H1 (cell line): ENCODE measurements around the gene HS1BP3.

Experiments used
- EGR1 ChIP-seq: IDR thresholded peaks from 2 replicates; pipeline ENCODE4 v1.6.1; 2011; ENCODE audit warnings: low read depth, low read length, borderline replicate concordance
- EP300 ChIP-seq, 2 experiments: IDR thresholded peaks; 1 replicate in 1 of 2; 2 replicates in 1 of 2; pipeline ENCODE4 v1.6.1; 2011 to 2012; ENCODE audit warnings: low read depth in 2 of 2, low read length in 2 of 2, mild to moderate bottlenecking in 2 of 2, borderline replicate concordance in 1 of 2, inconsistent platforms in 1 of 2, moderate library complexity in 1 of 2
- EZH2 ChIP-seq: fragments of 200-600 bp; sonication (generic); IDR thresholded peaks from 2 replicates; pipeline ENCODE4 v1.7.1; 2012; ENCODE audit warnings: low read depth, mild to moderate bottlenecking, moderate library complexity, low read length, inconsistent platforms; ENCODE audit not compliant: severe bottlenecking
- GABPA ChIP-seq: IDR thresholded peaks from 2 replicates; pipeline ENCODE4 v1.6.1; 2011; ENCODE audit warnings: mild to moderate bottlenecking, low read length, moderate library complexity, borderline replicate concordance; ENCODE audit not compliant: insufficient read depth
- MAFK ChIP-seq: IDR thresholded peaks from 2 replicates; pipeline ENCODE4 v1.6.1; 2012; ENCODE audit warnings: low read depth, mild to moderate bottlenecking, improper control_type of control experiment, low read length
- MAX ChIP-seq: IDR thresholded peaks from 2 replicates; pipeline ENCODE4 v1.6.1; 2012; ENCODE audit warnings: inconsistent platforms
- POLR2A ChIP-seq, 2 experiments: IDR thresholded peaks; 1 replicate in 1 of 2; 2 replicates in 1 of 2; pipeline ENCODE4 v1.6.1; 2011; ENCODE audit warnings: low read depth in 2 of 2, low read length in 2 of 2, mild to moderate bottlenecking in 2 of 2; ENCODE audit errors: control extremely low read depth in 1 of 2
- POLR2AphosphoS5 ChIP-seq: IDR thresholded peaks from 2 replicates; pipeline ENCODE4 v1.6.1; 2011; ENCODE audit warnings: low read depth, low read length
- RBBP5 ChIP-seq: IDR thresholded peaks from 2 replicates; pipeline ENCODE4 v1.7.1; 2012; ENCODE audit warnings: low read depth, mild to moderate bottlenecking, inconsistent platforms, low read length, moderate library complexity, borderline replicate concordance
- RFX5 ChIP-seq: IDR thresholded peaks from 2 replicates; pipeline ENCODE4 v1.6.1; 2011; ENCODE audit warnings: low read depth, low read length, improper control_type of control experiment, borderline replicate concordance
- TAF7 ChIP-seq: optimal IDR thresholded peaks from 2 replicates; pipeline ENCODE3; 2011; ENCODE audit warnings: low read depth, mild to moderate bottlenecking, inconsistent platforms, low read length, moderate library complexity, borderline replicate concordance
- TCF12 ChIP-seq: IDR thresholded peaks from 2 replicates; pipeline ENCODE4 v1.6.1; 2011; ENCODE audit warnings: low read depth, mild to moderate bottlenecking, low read length
- TF ChIP-seq, protein P1 (sequence below), 3 experiments: IDR thresholded peaks; 1 replicate in 2 of 3; 2 replicates in 1 of 3; pipeline versions ENCODE4 v1.5.1 to v1.6.1; 2011; ENCODE audit warnings: low read length in 3 of 3, mild to moderate bottlenecking in 3 of 3, inconsistent platforms in 2 of 3, low read depth in 1 of 3, moderate library complexity in 1 of 3; ENCODE audit not compliant: insufficient read depth in 1 of 3; ENCODE audit errors: control extremely low read depth in 1 of 3

DNA sequence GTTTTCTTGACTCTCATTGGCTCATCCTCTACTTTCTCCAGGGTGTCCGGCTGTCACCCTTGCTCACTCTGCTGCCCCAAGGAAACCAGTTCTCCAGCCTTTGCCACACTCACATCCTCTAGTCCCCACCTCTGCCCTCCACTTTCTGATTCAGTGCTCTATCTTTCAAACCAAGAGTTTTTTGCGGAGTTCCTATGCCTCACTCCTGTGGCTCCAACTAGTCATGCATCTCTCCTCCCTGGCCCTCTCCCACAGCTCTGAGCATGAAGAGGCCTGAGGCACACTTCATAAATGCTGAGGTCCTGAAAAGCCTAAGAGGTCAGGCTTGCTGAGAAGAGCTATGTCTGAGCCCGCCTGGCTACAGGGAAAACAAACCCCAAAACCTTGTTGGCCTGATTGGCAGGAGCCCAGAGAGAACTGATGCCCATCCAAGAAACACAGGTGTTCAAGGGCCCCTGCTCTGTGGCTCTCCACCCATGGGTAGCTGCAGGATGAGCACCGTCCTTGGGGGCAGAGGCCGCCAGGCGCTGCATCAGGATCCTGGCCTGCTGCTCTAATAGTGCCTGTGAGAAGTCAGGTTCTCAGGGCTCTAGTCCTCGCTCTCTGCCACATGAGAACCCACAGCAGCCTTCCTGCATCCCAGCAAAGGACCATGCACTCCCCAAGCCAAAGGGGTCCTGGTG lies 42.1 kb downstream of the HS1BP3 start:
- TF ChIP-seq POLR2AphosphoS5, result no peak
- TF ChIP-seq, protein P1, sequence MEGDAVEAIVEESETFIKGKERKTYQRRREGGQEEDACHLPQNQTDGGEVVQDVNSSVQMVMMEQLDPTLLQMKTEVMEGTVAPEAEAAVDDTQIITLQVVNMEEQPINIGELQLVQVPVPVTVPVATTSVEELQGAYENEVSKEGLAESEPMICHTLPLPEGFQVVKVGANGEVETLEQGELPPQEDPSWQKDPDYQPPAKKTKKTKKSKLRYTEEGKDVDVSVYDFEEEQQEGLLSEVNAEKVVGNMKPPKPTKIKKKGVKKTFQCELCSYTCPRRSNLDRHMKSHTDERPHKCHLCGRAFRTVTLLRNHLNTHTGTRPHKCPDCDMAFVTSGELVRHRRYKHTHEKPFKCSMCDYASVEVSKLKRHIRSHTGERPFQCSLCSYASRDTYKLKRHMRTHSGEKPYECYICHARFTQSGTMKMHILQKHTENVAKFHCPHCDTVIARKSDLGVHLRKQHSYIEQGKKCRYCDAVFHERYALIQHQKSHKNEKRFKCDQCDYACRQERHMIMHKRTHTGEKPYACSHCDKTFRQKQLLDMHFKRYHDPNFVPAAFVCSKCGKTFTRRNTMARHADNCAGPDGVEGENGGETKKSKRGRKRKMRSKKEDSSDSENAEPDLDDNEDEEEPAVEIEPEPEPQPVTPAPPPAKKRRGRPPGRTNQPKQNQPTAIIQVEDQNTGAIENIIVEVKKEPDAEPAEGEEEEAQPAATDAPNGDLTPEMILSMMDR (IDR thresholded peaks at IDR 0.05; ENCODE audit: control extremely low read depth in 1 of 3, insufficient read depth in 1 of 3, low read depth in 1 of 3, low read length in 3 of 3), result no peak
- TF ChIP-seq RBBP5, result no peak
- TF ChIP-seq TCF12, result no peak
- TF ChIP-seq GABPA, result no peak
- TF ChIP-seq RFX5, result no peak
- TF ChIP-seq TAF7, result no peak
- TF ChIP-seq EZH2, result no peak
- no peak for TF ChIP-seq POLR2A (IDR thresholded peaks at IDR 0.05; ENCODE audit: control extremely low read depth in 1 of 2, low read depth in 2 of 2, low read length in 2 of 2)
- no peak for TF ChIP-seq EP300 (IDR thresholded peaks at IDR 0.05; ENCODE audit: borderline replicate concordance in 1 of 2, low read depth in 2 of 2, low read length in 2 of 2)
- no peak for TF ChIP-seq MAFK
- no peak for TF ChIP-seq MAX
- no peak for TF ChIP-seq EGR1
